H9 (cell line): Measurements from ENCODE around the gene PIN4. TPM values are rescaled to one million over a fixed set of nuclear protein-coding genes. Genes with fewer than 3 reads are reported as not detected.

Experiments used
- DNase-seq: peaks from one replicate; pipeline ENCODE4 v3.0.0-alpha.2; 2017
- H2AFZ ChIP-seq: one replicate; pipeline ENCODE4 v1.6.1; 2013; ENCODE audit warnings: mild to moderate bottlenecking, low read length, control low read depth, moderate library complexity
- H2AK5ac ChIP-seq: 2 replicates; pipeline ENCODE4 v1.6.1; 2013; ENCODE audit warnings: low read length, control low read depth, mixed read lengths; ENCODE audit not compliant: insufficient read length
- H2BK120ac ChIP-seq: one replicate; pipeline ENCODE4 v1.6.1; 2013; ENCODE audit warnings: low read depth, mild to moderate bottlenecking, low read length, control low read depth, inconsistent platforms; ENCODE audit not compliant: poor library complexity, severe bottlenecking
- H2BK12ac ChIP-seq: 2 replicates; pipeline ENCODE4 v1.6.1; 2013; ENCODE audit warnings: low read length, control low read depth, mixed read lengths, low read depth; ENCODE audit not compliant: insufficient read length
- H2BK15ac ChIP-seq: 2 replicates; pipeline ENCODE4 v1.6.1; 2013; ENCODE audit warnings: low read depth, low read length, control low read depth
- H2BK20ac ChIP-seq: one replicate; pipeline ENCODE4 v1.6.1; 2013; ENCODE audit warnings: low read depth, mild to moderate bottlenecking, low read length, control low read depth, inconsistent platforms; ENCODE audit not compliant: poor library complexity, severe bottlenecking
- H2BK5ac ChIP-seq: 2 replicates; pipeline ENCODE4 v1.6.1; 2013; ENCODE audit warnings: low read length, control low read depth, mixed read lengths; ENCODE audit not compliant: insufficient read length
- H3K14ac ChIP-seq: 2 replicates; pipeline ENCODE4 v1.6.1; 2013; ENCODE audit warnings: low read length, control low read depth; ENCODE audit not compliant: insufficient read depth
- H3K18ac ChIP-seq: 2 replicates; pipeline ENCODE4 v1.6.1; 2013; ENCODE audit warnings: low read depth, mild to moderate bottlenecking, mixed read lengths, low read length, control low read depth; ENCODE audit not compliant: insufficient read length
- H3K23ac ChIP-seq: 2 replicates; pipeline ENCODE4 v1.6.1; 2013; ENCODE audit warnings: low read length, control low read depth, mixed read lengths, low read depth; ENCODE audit not compliant: insufficient read length
- H3K23me2 ChIP-seq: 2 replicates; pipeline ENCODE4 v1.6.1; 2013; ENCODE audit warnings: low read depth, mild to moderate bottlenecking, mixed read lengths, low read length, control low read depth; ENCODE audit not compliant: insufficient read length, poor library complexity, severe bottlenecking
- H3K27ac ChIP-seq: 2 replicates; pipeline ENCODE4 v1.5.1; 2013; ENCODE audit warnings: low read length, control low read depth, mixed read lengths, low read depth; ENCODE audit not compliant: insufficient read length
- H3K27me3 ChIP-seq: 2 replicates; pipeline ENCODE4 v1.6.1; 2013; ENCODE audit warnings: low read length, control low read depth, inconsistent platforms; ENCODE audit not compliant: insufficient read depth
- H3K4ac ChIP-seq: 2 replicates; pipeline ENCODE4 v1.6.1; 2013; ENCODE audit warnings: low read depth, mild to moderate bottlenecking, control low read depth, inconsistent platforms, low read length, moderate library complexity
- H3K4me1 ChIP-seq: 2 replicates; pipeline ENCODE4 v1.6.1; 2013; ENCODE audit warnings: low read length, control low read depth, inconsistent platforms; ENCODE audit not compliant: insufficient read depth
- H3K4me2 ChIP-seq: 2 replicates; pipeline ENCODE4 v1.6.1; 2013; ENCODE audit warnings: low read length, control low read depth, mixed read lengths; ENCODE audit not compliant: insufficient read length, insufficient read depth
- H3K56ac ChIP-seq: 2 replicates; pipeline ENCODE4 v1.6.1; 2013; ENCODE audit warnings: low read depth, mild to moderate bottlenecking, mixed read lengths, low read length, control low read depth; ENCODE audit not compliant: insufficient read length
- H3K79me1 ChIP-seq: 2 replicates; pipeline ENCODE4 v1.6.1; 2013; ENCODE audit warnings: low read depth, mild to moderate bottlenecking, moderate library complexity, low read length, control low read depth, inconsistent platforms; ENCODE audit not compliant: insufficient read depth, poor library complexity, severe bottlenecking
- H3K79me2 ChIP-seq: 2 replicates; pipeline ENCODE4 v1.6.1; 2013; ENCODE audit warnings: low read length, control low read depth, inconsistent platforms; ENCODE audit not compliant: insufficient read depth
- H3K9ac ChIP-seq: 2 replicates; pipeline ENCODE4 v1.6.1; 2013; ENCODE audit warnings: low read length, control low read depth, mixed read lengths; ENCODE audit not compliant: insufficient read length; ENCODE audit errors: extremely low read depth
- H3K9me3 ChIP-seq: one replicate; pipeline ENCODE4 v1.6.1; 2013; ENCODE audit warnings: low read depth, low read length, inconsistent platforms; ENCODE audit not compliant: control insufficient read depth
- H3T11ph ChIP-seq: one replicate; pipeline ENCODE4 v1.6.1; 2013; ENCODE audit warnings: mild to moderate bottlenecking, low read length, control low read depth, inconsistent platforms
- H4K20me1 ChIP-seq: one replicate; pipeline ENCODE4 v1.6.1; 2013; ENCODE audit not compliant: control insufficient read depth, insufficient read length, insufficient read depth
- H4K5ac ChIP-seq: 2 replicates; pipeline ENCODE4 v1.6.1; 2013; ENCODE audit warnings: low read depth, mild to moderate bottlenecking, mixed read lengths, low read length, control low read depth; ENCODE audit not compliant: insufficient read length
- H4K8ac ChIP-seq: replicated peaks from 2 replicates; pipeline ENCODE4 v1.6.1; 2013; ENCODE audit warnings: low read length, control low read depth, mixed read lengths, low read depth; ENCODE audit not compliant: insufficient read length
- H4K91ac ChIP-seq: 2 replicates; pipeline ENCODE4 v1.6.1; 2013; ENCODE audit warnings: low read depth, mild to moderate bottlenecking, moderate library complexity, mixed read lengths, low read length, control low read depth; ENCODE audit not compliant: insufficient read length
- H3K27ac Mint-ChIP-seq, 3 experiments: 2 replicates in 2 of 3; 3 replicates in 1 of 3; pipeline ENCODE4 v1.8.0; 2020 to 2021; ENCODE audit warnings: mixed read lengths in 3 of 3, mild to moderate bottlenecking in 1 of 3, moderate library complexity in 1 of 3
- H3K27me3 Mint-ChIP-seq: 2 replicates; pipeline ENCODE4 v1.8.0; 2021; ENCODE audit warnings: low read depth, mild to moderate bottlenecking, moderate library complexity, mixed read lengths
- H3K36me3 Mint-ChIP-seq, 3 experiments: 2 replicates in 2 of 3; 3 replicates in 1 of 3; pipeline ENCODE4 v1.8.0; 2020 to 2021; ENCODE audit warnings: low read depth in 3 of 3, mixed read lengths in 3 of 3; ENCODE audit not compliant: insufficient read depth in 1 of 3
- H3K4me1 Mint-ChIP-seq, 2 experiments: 2 replicates each; pipeline ENCODE4 v1.8.0; 2020; ENCODE audit warnings: mixed read lengths in 2 of 2
- H3K4me3 Mint-ChIP-seq, 2 experiments: 2 replicates in 1 of 2; 3 replicates in 1 of 2; pipeline ENCODE4 v1.8.0; 2020 to 2021; ENCODE audit warnings: mild to moderate bottlenecking in 2 of 2, mixed read lengths in 2 of 2, moderate library complexity in 1 of 2
- H3K9me3 Mint-ChIP-seq, 2 experiments: 2 replicates in 1 of 2; 3 replicates in 1 of 2; pipeline ENCODE4 v1.8.0; 2020; ENCODE audit warnings: mild to moderate bottlenecking in 2 of 2, mixed read lengths in 2 of 2, moderate library complexity in 1 of 2
- WGBS: extraction: QIAGEN DNeasy Blood & Tissue Kit; methylation state at CpG from one replicate; pipeline ENCODE4 v1.1.7; 2013; ENCODE audit warnings: missing lambda C conversion rate, low lambda C conversion rate, mixed read lengths; ENCODE audit not compliant: insufficient read length; ENCODE audit errors: extremely low coverage; 5-methylcytosine and 5-hydroxymethylcytosine counted together
- total RNA-seq: library from RNA; stranded (reverse); gene quantifications from 2 replicates; pipeline ENCODE4 v1.2.1, GENCODE V29; 2021
- TF ChIP-seq, protein P1 (sequence below): fragments of 200-600 bp; sonication (generic); conservative IDR thresholded peaks from 3 replicates; pipeline ENCODE4 v1.8.0; 2021; ENCODE audit warnings: antibody characterized with exemption, mild to moderate bottlenecking

PIN4 gene
- total RNA-seq, 1 experiment from 2014 or later = 16.3 TPM

DNA sequence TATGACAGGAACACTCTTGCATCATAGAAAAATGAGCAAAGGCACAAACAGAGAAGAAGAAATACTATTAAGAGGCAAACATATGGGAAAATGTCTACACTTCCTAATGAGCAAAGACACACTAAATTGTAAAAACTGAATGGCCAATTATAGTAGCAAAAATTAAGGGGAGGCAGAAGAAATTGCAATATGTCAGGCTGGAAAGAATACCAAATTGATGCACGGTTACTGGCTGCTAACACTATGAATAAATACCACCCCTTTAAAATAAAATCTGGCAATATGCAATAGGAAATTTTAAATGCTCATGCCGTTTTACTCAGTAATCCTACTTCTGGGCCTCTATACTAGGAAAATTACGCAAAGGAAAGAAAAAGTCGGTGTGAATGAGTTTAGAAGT, 16.0 kb upstream of the PIN4 start:
- Mint-ChIP-seq H3K27me3 (peaks cover 10% of the 10 kb centered on the region), H3K4me1 (no peaks in the 10 kb centered on the region), H3K4me3 (no peak overlapping the region), H3K27ac (no peak overlapping the region; a peak in 1 of 7 replicates), H3K36me3 (peaks cover 0 to 5% (median under 1%) of the 10 kb centered on the region in 3 experiments; a peak in 4 of 7 replicates), H3K9me3 (peaks cover 62 to 64% of the 10 kb centered on the region in 2 experiments)
- DNase-seq = no peak
- Histone ChIP-seq H3K79me2 (no peaks in the 10 kb centered on the region), H3K27ac (no peak overlapping the region), H3K4ac (no peak overlapping the region), H3K4me2 (no peak overlapping the region), H3K23me2 (no peaks in the 10 kb centered on the region), H3K18ac (no peak overlapping the region), H2BK5ac (no peak overlapping the region), H3K14ac (no peak overlapping the region), H2AK5ac (no peak overlapping the region), H3K9me3 (peaks cover 12% of the 10 kb centered on the region), H3K9ac (no peak overlapping the region), H2BK120ac (no peak overlapping the region), H3K4me1 (no peaks in the 10 kb centered on the region), H4K20me1 (no peaks in the 10 kb centered on the region), H2BK12ac (no peak overlapping the region), H2AFZ (no peak overlapping the region), H3K56ac (no peak overlapping the region), H4K5ac (no peak overlapping the region), H4K91ac (no peak overlapping the region), H3K27me3 (no peaks in the 10 kb centered on the region; the same call in 1 of the 2 replicates), H3K79me1 (no peaks in the 10 kb centered on the region), H2BK20ac (no peak overlapping the region), H2BK15ac (no peak overlapping the region), H4K8ac (no peak overlapping the region), H3T11ph (no peak overlapping the region), H3K23ac (no peak overlapping the region)
- no CpG with 5 or more reads among the region's 4 CpGs for WGBS
- TF ChIP-seq, protein P1, sequence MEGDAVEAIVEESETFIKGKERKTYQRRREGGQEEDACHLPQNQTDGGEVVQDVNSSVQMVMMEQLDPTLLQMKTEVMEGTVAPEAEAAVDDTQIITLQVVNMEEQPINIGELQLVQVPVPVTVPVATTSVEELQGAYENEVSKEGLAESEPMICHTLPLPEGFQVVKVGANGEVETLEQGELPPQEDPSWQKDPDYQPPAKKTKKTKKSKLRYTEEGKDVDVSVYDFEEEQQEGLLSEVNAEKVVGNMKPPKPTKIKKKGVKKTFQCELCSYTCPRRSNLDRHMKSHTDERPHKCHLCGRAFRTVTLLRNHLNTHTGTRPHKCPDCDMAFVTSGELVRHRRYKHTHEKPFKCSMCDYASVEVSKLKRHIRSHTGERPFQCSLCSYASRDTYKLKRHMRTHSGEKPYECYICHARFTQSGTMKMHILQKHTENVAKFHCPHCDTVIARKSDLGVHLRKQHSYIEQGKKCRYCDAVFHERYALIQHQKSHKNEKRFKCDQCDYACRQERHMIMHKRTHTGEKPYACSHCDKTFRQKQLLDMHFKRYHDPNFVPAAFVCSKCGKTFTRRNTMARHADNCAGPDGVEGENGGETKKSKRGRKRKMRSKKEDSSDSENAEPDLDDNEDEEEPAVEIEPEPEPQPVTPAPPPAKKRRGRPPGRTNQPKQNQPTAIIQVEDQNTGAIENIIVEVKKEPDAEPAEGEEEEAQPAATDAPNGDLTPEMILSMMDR = no peak
